ENCODE results near the gene CLEC4F.

GRCh38 chr2:70826696-70827350 lies 6.4 kb upstream of the CLEC4F start:
- no peak for TF ChIP-seq CTCF (optimal IDR thresholded peaks at IDR 0.05 in 1 of 3, IDR thresholded peaks at IDR 0.05 in 1 of 3, conservative IDR thresholded peaks at IDR 0.05 in 1 of 3; ENCODE audit: extremely low read depth in 1 of 3, insufficient read depth in 2 of 3, low read length in 3 of 3)
- no peak for TF ChIP-seq EZH2 (IDR thresholded peaks at IDR 0.05; ENCODE audit: low read length)
